ENCODE results near the gene BAHCC1.

Gene BAHCC1

DNA sequence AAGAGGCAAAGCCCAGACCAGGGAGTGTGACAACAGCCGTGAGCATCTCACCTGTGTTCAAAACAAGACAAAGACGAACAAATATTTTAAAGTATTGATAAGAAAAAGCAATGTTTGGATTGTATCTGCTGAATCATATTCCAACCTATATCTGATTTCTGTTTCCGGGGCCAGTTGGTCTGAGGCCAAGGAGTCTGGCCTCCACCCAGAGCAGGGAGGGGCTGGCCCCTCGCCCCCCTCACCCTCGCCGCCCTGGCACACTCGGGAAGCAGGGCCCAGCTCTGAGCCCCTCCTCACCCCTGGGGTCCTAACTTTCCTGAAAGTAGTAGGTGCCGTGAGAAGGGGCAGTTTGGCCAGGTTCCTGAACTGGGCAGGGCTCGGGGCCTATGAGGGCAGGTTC, 69.3 kb downstream of the BAHCC1 start:
- no peak for DNase-seq

DNA sequence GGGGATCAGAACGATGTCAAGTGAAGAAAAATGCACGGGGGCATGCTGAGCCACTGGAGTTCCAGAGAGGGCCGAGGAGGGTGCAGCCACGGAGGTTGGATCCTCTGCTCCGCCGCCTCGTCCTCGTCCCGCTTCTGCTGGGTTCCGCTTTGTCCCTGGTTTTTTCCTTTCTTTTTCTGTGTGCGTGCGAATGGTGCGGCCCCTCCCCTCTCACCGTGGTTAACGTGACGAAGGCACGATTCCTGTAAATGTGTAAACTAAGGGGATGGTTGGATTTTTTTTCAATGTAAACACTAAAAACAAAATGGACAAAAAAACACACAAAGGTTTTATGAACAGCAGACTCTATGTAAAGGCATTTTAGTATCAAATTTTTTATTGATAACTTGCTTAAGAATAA, 70.7 kb downstream of the BAHCC1 start:
- DNase-seq, result no peak

DNA sequence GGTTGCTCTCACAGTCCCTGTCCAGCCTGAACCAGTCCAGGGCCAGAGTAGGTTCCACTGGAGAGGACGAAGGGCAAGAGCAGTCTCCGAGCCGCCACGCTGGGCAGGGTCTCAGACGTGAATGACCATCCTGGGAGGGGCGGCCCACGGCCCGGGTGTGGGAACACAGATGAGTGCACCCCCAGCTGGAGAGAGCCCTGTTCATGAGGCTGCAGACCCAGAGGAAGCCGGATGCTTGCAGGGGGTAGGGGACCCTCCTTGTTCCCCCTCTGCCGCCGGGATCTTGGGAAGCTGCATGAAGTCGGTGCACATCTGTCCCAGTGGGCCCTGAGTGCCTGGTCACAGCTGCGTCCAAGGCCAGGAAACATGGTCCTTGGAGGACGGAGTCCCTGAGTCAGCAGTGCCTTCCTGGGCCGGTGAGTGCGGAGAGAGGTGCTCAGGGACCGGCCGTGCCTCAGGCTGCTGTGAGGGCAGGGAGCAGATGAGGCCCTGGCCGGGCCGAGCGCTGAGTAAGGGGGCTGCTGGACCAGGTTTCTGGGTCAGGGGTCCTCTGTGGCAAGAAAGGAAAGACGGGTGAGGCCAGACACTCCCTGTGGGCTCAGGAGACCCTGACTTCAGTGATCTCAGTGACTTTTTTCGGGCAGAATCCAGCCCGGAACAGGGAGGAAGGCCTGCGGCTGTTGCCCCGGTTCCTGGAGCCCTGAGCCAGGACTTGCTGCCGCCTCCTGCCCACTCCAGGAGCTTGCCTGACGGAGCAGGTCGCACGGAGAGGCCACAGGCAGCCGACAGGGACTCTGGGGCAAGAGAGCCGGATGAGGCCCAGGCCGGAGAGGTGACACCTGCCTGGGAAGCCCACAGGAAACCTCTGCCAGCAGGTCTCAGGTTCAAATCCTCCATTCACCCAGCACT, 71.6 kb downstream of the BAHCC1 start:
- no peak for DNase-seq

DNA sequence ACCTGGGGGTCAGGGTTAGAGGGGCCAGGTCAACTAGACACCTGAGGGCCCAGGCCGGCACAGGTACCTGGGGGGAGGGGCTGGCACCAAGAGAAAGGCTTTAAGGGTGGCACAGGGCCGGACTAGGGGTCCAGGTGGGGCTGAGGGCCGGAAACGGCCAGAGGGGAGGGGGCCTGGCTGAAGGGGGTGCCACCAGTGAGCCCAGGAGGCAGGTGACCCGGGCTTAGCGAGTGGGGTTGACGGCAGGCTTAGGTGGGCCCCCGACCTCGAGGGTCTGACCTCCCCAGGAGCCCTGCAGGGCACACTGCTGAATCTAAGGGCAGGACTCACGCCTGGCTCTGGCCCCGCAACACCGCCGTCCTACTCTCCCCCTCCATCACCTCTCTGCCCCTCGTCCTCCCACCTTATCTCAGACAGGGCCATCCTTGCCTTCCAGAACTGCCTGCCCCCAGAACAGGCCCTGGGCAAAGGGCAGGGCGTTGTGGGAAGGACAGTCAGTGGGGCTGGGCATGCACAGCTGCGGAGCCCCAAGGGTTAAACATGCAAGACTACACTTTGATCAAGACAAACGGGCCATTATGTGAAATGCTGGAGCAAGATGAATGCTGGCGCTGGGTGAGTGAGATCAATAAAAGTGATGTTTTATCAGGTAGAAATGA, 73.0 kb downstream of the BAHCC1 start:
- DNase-seq, result no peak

DNA sequence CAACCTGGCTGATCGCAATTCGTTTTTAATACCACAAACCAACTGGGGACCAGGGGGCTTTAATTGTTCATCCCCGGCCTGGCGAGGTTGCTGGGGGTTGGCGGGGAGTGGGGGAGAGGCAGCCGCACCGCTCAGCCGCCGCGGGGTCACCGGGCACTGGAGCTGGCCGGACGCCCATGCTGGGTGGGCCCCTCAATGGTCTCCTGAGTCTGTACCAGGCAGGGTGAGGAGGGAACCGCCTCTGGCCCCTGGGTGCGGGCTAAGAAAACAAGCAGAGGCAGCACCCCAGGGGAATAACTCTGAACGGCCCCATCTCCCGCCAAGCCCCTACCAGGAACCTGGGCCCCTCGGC, 73.5 kb downstream of the BAHCC1 start:
- DNase-seq, result no peak

DNA sequence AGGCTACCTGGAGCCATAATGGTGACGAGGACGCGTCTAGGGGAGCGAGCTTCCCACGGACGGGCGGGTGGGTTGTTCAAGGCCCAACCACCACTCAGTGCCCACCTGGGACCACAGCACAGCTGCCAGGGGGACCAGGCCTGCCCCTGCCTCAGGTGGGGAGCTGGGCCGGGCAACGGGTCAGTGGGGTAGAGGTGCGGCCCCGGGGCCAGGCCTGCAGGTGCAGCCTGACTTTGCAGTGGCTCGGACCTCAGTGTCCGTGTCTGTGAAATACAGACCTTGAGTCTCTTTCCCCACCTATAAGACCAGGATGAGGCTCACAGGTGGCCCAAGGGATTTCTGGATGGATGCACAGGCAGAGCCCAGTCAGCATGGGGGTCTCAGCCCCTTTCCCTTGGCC, 74.0 kb downstream of the BAHCC1 start:
- DNase-seq, result no peak

DNA sequence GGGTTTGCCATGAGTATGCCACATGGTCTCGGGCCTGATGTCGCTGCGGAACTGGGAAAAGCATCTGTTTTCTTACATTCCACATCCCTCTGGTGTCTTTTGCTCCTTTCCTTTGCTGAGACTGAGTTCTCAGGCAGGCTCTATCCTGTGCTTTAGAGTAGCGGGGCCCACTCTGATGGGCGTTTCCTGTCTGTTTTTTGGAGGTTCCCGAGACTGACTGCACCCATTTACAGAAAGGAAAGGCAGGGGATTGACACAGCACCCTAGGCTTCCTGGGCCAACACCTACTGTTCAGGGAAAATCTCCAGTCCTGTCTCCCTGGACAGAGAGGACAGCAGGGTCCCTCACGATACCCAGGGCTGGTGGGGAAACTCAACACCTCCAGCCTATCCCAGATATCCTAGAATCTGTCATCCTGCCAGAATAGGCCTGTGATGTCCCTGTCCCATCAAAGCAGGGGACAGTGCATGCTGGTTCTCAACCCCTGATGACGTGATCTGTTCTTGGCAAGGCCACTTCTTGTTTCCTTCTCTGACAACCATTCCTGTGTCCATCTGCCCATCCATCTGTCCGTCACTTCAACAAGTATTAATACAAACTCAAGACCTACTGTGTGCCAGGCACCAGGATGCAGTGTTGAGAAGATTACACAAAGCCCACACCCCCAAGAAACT, 75.2 kb downstream of the BAHCC1 start:
- no peak for DNase-seq

DNA sequence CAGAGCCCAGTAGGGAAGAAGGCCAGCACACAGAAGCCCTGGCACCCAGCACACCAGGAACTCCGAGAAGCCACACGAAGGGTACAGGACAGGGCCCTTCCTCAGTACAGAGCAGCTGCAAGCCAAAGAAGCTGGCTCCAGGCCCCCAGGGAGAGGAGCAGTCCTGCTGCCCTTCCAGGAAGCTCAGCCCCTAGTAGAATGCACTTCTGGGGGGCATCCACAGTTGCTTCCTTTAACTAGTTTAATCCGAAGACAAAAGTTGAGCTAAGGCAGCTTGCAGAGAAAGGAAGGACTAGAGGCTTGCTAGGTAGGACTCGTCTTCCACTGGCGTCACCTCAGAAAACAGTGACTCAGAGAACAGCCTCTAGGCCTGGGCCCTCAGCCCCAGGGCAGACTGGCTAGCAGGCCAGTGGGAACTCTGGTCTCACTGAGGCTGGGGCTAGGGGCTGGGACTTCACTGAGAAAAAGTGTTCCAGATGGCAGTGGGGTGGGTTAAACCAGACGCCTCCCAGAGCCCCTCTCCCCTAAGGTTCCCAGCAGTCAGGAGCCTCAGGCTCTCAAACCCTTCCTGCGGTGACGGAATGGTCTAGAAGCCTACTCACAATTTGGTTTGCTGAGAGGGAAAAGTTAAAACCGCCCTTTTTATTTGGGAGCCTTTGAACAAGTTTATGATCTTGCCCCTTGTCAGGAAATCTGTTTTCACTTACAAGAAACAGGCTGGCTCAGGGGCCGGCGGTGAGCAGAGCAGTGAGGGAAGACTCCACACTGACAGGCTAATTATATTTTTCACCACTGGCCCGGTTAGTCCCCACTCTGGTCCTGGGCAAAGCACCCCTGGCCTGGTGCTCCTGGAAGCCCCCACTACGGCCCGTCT, 75.9 kb downstream of the BAHCC1 start:
- DNase-seq, result no peak

DNA sequence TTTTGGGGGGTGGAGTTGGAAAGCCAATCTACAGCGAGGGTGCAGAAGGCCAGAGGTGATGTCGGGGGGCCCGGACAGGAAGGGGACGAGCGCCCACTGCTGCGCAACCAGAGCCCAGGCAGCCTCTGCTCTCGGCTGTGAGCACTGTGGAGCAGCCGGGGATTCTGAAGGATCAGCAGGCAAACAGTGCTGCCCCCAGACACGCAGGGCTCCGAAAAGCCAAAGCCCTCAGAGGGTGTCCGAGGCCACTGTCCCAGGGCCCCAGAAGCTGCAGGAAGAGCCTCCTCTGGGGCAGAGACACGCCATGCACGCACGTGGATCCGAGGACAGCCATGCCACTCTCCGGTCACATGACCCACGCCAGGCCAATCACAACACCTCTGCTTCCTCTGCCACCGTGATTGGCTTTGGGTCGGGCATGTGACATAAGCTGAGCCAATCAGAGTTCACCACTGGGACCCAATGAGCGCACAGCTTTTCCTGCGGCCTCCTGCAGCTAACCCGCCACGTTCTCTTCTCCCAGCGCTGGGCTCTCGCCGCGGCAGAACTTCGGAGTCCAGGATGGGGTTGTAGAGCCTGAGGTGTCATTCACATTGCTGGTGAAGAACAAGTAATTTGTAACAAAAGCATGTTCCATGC, 76.7 kb downstream of the BAHCC1 start:
- DNase-seq, result no peak

DNA sequence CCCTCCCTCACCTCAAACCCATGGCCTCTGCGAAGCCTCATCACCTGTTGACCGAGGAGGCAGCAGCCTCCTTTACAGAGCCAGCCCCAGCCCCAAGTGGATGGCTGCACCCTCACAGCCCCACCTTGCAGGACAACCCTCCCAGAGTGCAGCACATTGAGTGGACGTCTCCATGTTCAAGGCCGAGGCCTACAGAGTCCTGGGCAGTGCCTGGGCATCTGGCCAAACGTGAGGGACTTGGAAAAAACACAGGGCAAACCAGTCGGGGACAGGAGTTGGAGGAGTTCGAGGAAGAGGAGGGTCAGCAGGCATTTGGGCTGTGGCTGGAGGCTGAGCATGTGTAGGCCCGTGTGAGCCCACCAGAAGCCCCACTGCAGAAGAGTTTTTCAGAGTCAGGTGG, 77.8 kb downstream of the BAHCC1 start:
- no peak for DNase-seq

DNA sequence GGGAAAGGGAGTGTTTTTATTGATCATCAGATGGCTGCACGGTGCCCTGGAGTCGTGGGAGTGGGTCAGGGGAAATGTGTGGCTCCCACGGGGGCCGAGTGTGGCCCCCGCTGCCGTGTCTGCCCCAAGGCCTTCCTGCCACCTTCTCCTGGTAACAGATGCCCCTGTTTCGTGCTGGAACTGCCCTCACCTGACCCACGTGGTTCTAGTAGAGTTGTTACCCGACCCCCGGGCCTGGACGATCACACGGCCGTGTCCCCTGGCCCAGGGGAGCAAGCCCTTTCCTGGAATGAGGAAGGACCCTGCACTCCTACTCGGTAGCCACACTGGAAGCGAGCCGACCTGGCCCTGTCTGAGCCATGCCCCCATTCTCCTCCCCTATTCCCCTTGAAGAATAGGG, 79.7 kb downstream of the BAHCC1 start:
- DNase-seq, result no peak

DNA sequence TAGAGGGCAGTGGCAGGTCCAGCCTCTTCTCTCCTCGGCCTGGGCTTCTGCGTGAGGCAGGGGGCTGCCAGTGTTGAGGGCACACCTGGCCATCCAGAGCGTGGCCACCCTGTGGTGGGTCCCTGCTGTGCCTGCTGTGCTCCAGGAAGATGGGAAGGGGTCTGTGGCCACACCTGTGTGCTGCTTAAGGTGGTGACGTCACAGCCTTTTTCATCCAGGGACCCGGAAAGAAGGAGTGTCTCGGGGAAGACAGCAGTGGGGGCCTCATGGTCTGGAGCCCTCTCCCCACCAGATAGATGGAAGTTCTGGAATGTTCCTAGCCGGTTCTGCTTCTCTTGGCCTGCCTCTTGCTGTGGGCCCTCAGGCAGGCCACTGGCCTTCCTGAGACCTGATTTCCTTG, 80.8 kb downstream of the BAHCC1 start:
- DNase-seq, result no peak

DNA sequence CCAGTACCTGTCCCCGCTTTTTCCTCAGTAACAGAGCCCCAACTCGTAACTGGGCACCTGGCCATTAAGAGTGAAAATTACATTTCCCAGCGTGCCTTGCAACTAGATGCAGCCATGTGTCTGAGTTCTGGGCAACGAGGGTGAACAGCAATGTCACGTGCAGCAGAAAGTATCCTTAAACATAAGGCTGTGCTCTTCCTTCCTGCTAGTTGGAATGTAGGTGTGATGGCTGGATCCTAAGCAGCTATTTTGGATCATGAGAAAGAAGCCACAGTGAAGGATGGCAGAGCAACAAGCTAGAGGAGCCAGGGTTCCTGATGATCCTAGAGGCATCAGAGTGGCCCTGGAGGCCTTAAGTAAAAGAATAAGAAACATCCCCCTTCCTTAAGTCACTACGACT, 81.4 kb downstream of the BAHCC1 start:
- no peak for DNase-seq

DNA sequence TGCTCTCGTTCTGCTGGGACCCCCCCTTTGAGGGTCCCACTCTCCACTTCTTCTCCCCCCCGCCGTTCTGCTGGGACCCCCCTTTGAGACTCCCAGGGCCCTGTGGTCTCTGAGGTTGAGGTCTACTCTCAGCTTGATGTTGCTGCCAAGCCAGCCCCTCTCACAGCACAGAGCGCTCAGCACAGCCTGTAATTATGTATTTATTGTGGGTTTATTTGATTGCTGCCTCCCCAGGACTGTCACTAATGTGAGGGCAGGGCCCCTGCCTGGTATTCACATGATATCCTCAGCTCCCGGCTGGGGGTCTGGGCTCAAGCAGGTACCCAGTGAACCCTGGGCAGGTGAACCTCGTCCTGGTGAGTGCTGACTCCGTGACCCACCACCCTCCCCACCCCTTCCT, 81.9 kb downstream of the BAHCC1 start:
- no peak for DNase-seq

DNA sequence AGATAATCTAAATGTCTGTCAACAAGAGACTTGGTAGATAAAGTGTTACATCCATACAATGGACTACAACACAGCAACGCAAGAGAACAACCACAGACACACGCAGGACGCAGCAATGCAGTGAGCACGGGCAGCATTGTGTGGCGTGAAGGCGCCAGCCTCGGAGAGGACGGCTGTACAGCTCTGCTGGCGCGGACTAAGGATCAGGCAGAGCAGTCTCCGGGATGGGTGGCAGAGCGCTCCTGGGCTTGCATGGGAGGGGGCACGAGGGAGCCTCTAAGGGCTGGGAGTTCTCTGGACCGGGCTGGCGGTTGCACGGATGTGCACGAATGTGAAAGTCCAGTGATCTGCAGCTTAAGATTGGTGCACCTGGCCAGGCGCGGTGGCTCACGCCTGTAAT, 82.9 kb downstream of the BAHCC1 start:
- no peak for DNase-seq

DNA sequence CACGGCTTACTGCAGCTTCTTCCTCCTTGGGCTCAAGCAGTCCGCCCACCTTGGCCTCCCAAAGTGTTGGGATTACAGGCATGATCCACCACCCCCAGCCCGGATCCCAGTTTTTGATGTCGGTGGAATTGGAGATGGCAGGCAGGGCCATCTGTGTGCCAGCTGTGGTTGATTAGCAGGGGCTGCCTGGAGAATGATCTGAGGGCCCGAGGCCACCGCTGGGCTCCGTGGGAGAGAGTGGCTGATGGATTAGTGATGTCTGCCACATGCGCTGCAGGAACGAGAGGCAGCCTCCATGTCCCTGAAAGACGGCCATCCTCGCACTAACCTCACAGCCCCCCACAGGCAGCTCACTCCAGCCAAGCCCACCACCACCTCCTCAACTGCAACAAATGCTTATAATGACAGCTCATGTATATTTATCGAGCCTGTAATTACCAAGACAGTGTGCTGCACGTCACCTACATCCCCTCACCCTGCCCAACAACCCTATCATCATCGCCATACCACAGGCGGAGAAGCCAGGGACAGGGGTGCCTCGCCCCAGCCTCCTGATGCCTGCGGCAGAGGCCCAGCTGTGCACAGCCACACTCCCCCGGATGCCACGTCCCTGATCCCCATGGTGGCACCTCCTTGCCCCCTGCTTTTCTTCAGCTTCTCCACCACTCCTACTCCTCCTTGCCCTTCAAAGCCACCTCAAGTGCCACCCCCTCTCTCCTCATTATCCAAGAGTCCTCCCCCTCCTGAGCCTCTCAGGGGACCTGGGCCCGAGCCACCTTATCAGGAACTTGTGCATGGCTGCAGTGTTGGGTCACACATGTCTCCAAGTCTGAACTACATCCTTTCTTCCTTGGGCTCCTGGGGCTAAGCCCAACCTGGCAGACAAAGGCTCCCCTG, 84.2 kb downstream of the BAHCC1 start:
- DNase-seq, result no peak

DNA sequence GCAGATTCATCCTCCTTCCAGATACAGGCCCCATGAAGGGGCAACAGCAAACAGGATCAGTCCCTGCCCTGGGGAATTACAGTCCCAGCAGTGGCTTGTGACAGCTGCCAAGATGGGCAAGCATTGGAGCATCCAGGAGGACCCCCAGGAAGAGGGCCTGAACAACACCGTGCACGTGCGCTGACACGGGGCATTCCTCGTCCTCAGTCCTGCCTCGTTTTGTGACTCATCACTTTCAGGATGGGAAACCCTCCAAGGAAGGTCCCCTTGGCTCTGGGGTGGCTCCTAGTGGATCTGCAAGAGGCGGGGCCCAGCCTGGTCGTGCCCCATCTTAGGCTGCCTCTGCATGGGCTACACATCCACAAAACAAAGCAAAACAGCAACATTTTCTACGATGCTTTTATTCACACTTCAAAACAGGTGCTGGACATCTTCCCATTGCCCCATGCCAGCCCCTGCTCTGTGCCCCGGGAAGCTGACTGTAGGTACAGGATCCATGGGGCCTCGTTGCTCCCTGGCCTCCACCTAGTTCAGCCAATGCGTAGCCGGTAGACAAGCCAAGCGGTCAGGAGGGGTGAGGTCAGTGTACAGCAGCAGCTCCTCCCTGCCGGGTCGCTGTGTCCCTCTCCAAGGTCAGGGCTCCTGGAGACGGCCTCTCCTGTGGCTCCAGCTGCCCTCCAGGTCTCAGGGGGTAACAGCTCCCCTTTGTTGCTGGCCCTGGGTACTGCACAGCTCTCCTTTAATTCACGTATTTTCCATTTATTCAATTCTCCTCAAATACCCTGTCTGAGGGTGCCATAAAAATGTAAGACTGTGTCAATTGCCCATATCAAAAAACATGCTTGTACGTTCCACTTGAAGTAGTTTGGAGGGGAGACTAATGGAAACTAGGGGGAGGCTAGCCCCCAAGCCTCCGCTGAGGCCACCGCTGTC, 85.1 kb downstream of the BAHCC1 start:
- no peak for DNase-seq

DNA sequence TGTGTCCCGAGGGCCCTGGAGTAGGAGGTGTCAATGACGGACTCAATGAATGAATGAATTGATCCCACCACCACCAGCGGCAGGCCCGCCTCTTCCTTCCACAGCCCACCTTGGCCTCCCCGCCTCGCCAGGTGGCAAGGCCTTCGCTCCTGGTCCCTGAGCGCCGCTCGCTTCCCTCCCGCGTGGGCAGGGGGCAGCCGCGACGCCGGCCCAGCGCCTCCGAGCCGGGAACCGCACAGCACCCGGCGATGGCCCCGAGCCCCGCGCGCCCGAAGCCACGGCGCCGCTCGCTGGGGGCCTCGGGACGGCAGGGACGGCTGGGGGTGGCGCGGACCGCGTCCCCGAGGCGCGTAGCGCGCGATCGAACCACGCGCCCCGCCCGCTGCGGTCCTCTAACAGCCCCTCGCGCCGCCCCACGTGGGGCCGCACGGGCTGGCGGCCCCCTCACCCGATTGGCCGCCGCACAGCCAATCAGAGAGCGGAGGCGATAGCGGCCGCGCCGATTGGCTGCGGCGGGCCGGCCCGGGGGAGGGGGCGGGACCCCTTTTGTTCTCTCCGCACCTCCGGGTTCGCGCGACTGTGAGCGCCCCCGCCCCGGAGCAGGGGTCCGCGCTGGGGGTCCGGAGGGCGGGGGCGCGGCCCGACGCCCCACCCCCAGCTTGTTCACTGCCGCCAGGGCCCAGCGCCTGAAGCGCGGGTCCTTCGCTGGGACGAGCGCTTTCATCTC, 86.0 kb downstream of the BAHCC1 start:
- peak; percentile 73 for DNase-seq

DNA sequence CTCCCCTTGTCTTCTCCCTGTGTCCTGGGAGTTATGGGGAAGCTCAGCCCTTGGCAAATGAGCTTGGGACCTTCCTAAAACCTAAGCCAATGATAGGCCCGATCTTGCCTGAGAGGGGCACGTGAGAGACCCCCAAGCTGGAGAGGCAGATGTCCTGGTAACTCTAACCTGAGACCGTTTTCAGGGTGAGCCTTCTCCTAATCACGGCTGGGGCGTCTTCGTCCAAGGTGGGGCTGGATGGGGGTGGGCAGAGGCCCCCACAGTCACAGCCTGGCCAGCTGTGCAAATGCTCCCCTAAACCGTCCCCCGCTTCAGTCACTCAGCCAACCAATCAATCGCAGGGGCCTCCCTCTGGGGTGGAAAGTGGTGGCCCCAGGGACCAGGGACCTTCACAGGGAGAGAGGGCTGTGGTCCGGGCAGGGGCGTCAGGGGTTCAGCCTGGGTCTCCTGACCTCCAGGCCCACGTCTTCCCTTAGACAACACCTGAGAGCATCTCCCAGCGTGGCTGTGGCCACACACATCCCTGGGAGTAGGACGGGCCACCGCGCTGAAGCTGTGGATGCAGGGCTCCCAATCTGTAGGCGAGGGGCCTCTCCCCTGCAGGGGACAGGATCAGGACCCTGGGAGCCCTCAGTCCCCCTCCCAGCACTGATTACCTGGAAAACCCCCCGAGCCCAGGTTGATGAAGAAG, 86.7 kb downstream of the BAHCC1 start:
- no peak for DNase-seq
